ENCODE measurements around the gene HSPA14.
"Not testable (repeated sequence)": the region's sequence is repeated elsewhere in the genome, so short reads cannot be mapped to it uniquely, and the experiment has no call there.

HSPA14 gene

DNA sequence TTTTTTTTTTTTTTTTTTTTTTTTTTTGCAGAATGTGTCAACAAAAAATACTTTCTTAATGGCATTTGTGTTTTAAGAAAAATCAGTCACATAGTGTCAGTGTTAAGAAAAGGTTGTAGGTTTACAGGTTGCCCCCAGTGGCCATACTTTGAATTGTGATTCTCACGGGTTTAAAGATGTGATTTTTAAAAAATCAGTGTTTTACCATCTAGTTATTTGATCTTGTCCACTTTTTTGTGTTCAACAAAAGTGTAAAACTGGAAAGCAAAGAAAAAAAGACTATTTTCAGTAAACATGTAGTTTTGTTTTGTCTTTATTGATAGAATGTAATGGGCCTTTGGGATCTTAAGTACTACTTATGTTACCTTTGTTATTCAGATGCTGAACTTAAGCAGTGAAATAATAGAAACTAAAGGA lies 66.2 kb downstream of the HSPA14 start:
- no peak overlapping the region for H3K27ac Mint-ChIP-seq
- H3K4me1 Mint-ChIP-seq = no peaks in the 10 kb centered on the region
- no peak overlapping the region for H3K4me3 Mint-ChIP-seq
- H3K27me3 Mint-ChIP-seq = no peaks in the 10 kb centered on the region
- peaks cover 24% of the 10 kb centered on the region for H3K36me3 Mint-ChIP-seq
- ATAC-seq = peak; percentile 48
- no peaks in the 10 kb centered on the region for H3K9me3 Mint-ChIP-seq

DNA sequence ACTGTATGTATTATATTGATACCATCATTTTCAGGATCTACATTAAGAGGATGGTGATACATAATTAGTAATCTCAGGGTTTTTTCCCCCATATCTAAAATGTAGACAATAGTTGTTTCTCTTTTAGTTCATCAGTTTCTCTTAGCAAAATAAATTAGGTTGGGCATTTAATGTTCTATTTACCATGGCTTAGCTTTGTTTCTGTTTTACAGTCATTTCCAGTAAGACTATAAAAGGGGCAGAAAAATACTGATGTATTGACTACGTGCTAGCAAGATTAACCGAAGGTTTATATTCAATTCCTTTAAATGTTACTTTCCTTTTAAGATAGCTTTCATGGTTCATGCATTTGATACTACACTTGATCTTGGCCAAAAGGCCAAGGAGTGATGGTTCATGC lies 66.8 kb downstream of the HSPA14 start:
- no peaks in the 10 kb centered on the region for H3K4me1 Mint-ChIP-seq
- no peaks in the 10 kb centered on the region for H3K27me3 Mint-ChIP-seq
- no peak overlapping the region for H3K27ac Mint-ChIP-seq
- no peaks in the 10 kb centered on the region for H3K9me3 Mint-ChIP-seq
- H3K36me3 Mint-ChIP-seq = peaks cover 27% of the 10 kb centered on the region
- no peak for ATAC-seq
- H3K4me3 Mint-ChIP-seq = no peak overlapping the region

DNA sequence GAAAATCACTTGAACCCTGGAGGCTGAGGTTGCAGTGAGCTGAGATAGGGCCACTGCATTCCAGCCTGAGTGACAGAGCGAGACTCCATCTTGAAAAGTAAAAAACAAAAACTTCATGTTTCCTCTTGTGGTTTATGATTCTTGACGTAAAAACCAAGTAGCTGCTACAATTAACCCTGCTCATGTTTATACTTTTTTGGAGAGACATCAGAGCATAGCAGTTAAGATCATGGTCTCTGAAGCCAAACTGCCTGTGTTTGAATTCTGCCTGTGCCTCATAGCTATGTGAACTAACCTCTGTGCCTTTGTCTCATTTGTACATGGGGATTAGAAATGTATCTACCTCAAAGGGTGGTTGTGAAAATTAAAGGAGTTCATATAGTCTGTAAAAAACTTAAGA lies 67.8 kb downstream of the HSPA14 start:
- H3K27me3 Mint-ChIP-seq = no peaks in the 10 kb centered on the region
- H3K4me1 Mint-ChIP-seq = no peaks in the 10 kb centered on the region
- H3K9me3 Mint-ChIP-seq = no peaks in the 10 kb centered on the region
- no peak for ATAC-seq
- H3K4me3 Mint-ChIP-seq = no peak overlapping the region
- H3K36me3 Mint-ChIP-seq = peaks cover 37% of the 10 kb centered on the region
- H3K27ac Mint-ChIP-seq = no peak overlapping the region

DNA sequence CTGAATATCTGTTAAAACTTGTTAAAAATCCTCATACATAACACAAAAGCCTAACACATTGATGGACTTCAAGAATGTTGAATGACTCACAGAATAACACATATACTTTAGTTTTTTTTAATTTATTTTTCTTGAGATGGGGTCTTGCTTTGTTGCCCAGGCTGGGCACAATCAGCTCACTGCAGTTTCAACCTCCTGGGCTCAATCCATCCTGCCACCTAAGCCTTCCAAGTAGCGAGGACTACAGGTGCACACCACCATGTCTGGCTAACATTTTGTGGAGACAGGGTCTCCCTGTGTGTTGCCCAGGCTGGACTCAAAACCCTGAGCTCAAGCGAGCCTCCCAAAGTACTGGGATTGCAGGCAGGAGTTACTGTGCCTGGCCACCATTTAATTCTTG lies 68.7 kb downstream of the HSPA14 start:
- Mint-ChIP-seq H3K36me3 (peaks cover 46% of the 10 kb centered on the region), H3K27ac (no peak overlapping the region), H3K9me3 (no peaks in the 10 kb centered on the region), H3K4me1 (no peaks in the 10 kb centered on the region), H3K4me3 (no peak overlapping the region), H3K27me3 (no peaks in the 10 kb centered on the region)
- ATAC-seq = no peak

DNA sequence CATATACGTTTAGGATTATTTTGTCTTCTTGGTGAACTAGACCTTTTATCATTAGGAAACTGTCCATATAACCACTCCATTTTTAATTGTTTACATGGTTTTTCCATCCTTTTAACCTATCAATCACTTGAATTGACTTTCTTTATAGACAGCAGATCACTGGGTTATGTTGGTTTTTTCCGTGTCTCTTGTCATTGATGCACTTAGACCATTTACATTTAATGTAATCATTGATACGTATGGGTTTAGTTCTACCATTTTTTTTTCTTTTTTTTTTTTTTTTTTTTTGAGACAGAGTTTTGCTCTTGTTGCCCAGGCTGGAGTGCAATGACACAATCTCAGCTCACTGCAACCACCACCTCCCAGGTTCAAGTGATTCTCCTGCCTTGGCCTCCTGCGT lies 69.5 kb downstream of the HSPA14 start:
- not testable (repeated sequence) for H3K27me3 Mint-ChIP-seq, H3K4me1 Mint-ChIP-seq, H3K27ac Mint-ChIP-seq, H3K9me3 Mint-ChIP-seq, H3K4me3 Mint-ChIP-seq, ATAC-seq
- peaks cover 54% of the 10 kb centered on the region for H3K36me3 Mint-ChIP-seq

DNA sequence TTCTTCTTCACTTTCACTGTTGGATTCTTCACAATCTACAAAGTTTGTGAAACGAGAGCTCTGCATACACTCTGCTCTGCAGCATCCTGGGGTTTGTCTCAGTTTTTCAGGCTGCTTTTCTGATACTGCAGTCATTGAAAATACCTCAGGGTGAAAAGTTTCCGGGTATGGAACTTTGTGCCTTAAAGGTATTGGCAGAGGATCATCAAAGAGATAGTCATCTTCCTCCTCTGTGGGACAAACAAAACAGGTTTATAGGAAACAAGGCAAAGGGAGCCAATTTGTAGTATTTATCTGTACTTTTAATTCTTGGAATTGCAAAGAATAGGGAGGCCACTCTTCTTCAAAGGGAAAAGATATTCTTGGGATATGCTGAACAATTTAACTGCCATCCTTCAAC lies 71.0 kb downstream of the HSPA14 start:
- Mint-ChIP-seq H3K27ac (no peak overlapping the region), H3K36me3 (peaks cover 68% of the 10 kb centered on the region)

DNA sequence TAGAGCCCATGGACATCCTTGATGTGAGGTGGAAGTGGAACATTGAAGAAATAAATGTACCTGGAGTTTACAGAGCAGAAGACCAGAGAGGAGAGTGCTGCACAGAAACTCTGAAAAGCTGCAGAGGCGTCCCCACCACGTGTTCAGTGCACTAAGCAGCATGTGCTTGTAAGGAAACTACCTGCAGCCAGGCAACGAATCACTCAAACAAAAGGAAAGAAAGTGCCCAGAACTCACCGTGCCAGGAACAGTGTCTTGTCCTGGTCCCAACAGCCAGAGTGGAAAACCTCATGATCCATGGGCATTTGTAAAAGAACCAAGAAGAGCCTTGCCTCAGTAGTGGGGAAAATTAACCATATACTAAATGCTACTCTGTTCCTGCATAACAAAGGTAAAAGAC lies 72.8 kb downstream of the HSPA14 start:
- Mint-ChIP-seq H3K27ac (no peak overlapping the region), H3K36me3 (peaks cover 82% of the 10 kb centered on the region)

More for the DNA sequence above, 71.0 kb downstream of the HSPA14 start:
- Mint-ChIP-seq H3K9me3 (no peaks in the 10 kb centered on the region), H3K4me1 (no peaks in the 10 kb centered on the region), H3K4me3 (no peak overlapping the region), H3K27me3 (no peaks in the 10 kb centered on the region)
- no peak for ATAC-seq

DNA sequence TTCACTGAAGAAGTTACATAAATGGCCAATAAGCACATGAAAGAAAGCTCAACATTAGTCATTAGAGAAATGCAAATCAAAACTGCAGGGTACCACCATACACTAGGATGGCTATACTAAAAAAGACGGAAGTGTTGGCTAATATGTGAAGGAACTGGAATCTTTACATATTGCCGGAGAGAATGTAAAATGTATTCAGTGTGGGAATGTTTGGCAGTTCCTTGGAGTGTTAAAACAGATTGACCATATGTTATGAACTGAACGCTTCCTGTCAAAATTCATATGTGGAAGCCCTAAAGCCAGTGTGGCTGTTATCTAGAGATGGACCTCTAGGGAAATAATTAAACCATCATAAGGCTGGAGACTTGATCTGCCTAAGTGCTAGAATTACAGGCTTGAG lies 73.7 kb downstream of the HSPA14 start:
- Mint-ChIP-seq H3K27me3 (no peaks in the 10 kb centered on the region), H3K27ac (no peak overlapping the region), H3K4me1 (peaks cover 14% of the 10 kb centered on the region), H3K36me3 (peaks cover 90% of the 10 kb centered on the region), H3K4me3 (no peak overlapping the region), H3K9me3 (no peaks in the 10 kb centered on the region)
- ATAC-seq = no peak

More for the DNA sequence above, 72.8 kb downstream of the HSPA14 start:
- peaks cover 11% of the 10 kb centered on the region for H3K4me1 Mint-ChIP-seq
- no peak overlapping the region for H3K4me3 Mint-ChIP-seq
- no peak for ATAC-seq
- no peaks in the 10 kb centered on the region for H3K9me3 Mint-ChIP-seq
- H3K27me3 Mint-ChIP-seq = no peaks in the 10 kb centered on the region

DNA sequence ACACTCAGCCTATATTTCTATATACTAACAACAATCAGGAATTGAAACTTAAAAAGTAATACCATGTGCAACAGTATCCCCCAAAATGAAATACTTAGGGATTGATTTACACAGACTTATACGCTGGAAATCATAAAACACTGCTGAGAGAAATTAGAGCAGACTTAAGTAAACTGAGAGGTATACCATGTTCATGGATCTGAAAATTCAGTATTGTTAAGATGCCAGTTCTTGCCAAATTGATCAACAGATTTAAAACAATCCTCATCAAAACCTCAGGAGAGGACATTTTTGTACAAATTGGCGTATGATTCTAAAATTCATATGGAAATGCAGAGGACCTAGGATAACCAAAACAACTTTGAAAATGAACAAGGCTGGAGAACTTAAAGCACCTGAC lies 78.5 kb downstream of the HSPA14 start:
- ATAC-seq = no peak
- Mint-ChIP-seq H3K36me3 (peaks cover 94% of the 10 kb centered on the region), H3K4me3 (no peak overlapping the region), H3K27ac (no peak overlapping the region), H3K4me1 (peaks cover 14% of the 10 kb centered on the region), H3K27me3 (no peaks in the 10 kb centered on the region), H3K9me3 (no peaks in the 10 kb centered on the region)

DNA sequence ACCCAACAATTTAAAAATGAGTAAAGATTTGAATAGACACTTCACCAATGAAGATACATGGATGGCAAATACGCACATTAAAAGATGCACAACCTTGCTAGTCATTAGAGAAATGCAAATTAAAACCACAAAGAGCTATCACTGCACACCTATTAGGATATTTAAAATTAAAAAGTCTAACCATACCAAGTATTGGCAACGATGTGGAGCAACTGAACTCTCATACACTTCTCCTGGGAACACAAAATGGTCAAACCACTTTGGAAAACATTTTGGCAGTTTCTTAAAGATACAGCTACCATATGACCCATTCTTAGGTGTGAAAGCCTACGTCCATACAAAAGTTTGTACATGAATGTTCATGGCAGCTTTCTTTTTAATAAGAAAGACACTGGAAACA lies 79.7 kb downstream of the HSPA14 start:
- ATAC-seq = no peak
- Mint-ChIP-seq H3K4me3 (no peak overlapping the region), H3K4me1 (peaks cover 14% of the 10 kb centered on the region), H3K27ac (no peak overlapping the region), H3K36me3 (peaks cover 95% of the 10 kb centered on the region), H3K27me3 (no peaks in the 10 kb centered on the region), H3K9me3 (no peaks in the 10 kb centered on the region)

DNA sequence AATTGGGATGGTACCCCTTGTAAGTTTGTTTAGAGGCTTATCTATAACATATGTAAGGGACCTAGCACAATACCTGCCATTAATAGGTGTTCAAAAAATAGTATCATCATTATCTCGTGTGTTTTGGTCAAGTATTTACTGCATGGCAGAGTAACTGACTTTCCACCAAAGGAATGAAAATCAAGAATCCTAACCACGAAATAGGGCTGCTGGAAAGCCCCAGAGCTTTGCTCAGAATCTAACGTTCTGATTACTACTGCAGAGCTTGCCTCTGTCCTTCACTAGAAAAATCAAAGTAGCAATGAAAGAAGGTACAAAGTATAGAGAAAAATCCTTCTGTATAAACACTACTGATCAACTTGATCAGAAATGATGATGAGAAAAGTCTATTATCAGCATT lies 80.9 kb downstream of the HSPA14 start:
- Mint-ChIP-seq H3K27me3 (no peaks in the 10 kb centered on the region), H3K9me3 (no peaks in the 10 kb centered on the region), H3K4me1 (peaks cover 14% of the 10 kb centered on the region), H3K36me3 (peaks cover 92% of the 10 kb centered on the region), H3K27ac (no peak overlapping the region), H3K4me3 (no peak overlapping the region)
- no peak for ATAC-seq

Data from stimulated activated memory B cell treated with anti-CD40 and anti-IgM and Interleukin-4, amounts not matched to agents 10 μg/mL and 1 μg/mL and 100 μg/mL, for 72 hours (primary cell).